SK-N-SH (cell line): Measurements from ENCODE around the gene FAM200C.

Experiments
- CTCF ChIP-seq: fragments of 200-600 bp; sonication (generic); IDR thresholded peaks from 2 replicates; pipeline ENCODE4 v1.6.1; 2017; ENCODE audit warnings: antibody characterized with exemption, mild to moderate bottlenecking, moderate library complexity
- ELF1 ChIP-seq: IDR thresholded peaks from 2 replicates; pipeline ENCODE4 v1.4.0; 2012
- EZH2phosphoT487 ChIP-seq: fragments of 200-600 bp; sonication (generic); IDR thresholded peaks from 2 replicates; pipeline ENCODE4 v1.6.1; 2017; ENCODE audit warnings: low read depth, mixed run types, mild to moderate bottlenecking, antibody characterized with exemption, moderate library complexity, borderline replicate concordance
- FOXM1 ChIP-seq: IDR thresholded peaks from 2 replicates; pipeline ENCODE4 v1.4.0; 2012; ENCODE audit warnings: low read depth, mild to moderate bottlenecking
- NFIC ChIP-seq: IDR thresholded peaks from 2 replicates; pipeline ENCODE4 v1.4.0; 2012; ENCODE audit warnings: borderline replicate concordance
- POLR2AphosphoS5 ChIP-seq: IDR thresholded peaks from 2 replicates; pipeline ENCODE4 v1.6.1; 2012; ENCODE audit warnings: low read depth, low read length
- RAD21 ChIP-seq: IDR thresholded peaks from 2 replicates; pipeline ENCODE4 v1.6.1; 2012; ENCODE audit warnings: mild to moderate bottlenecking, low read length
- RCOR1 ChIP-seq: fragments of 150-350 bp; IDR thresholded peaks from 2 replicates; pipeline ENCODE4 v1.6.1; 2017; ENCODE audit warnings: antibody characterized with exemption, low read length
- REST ChIP-seq: IDR thresholded peaks from 2 replicates; pipeline ENCODE4 v1.6.1; 2012; ENCODE audit warnings: mild to moderate bottlenecking, low read depth, low read length, moderate library complexity
- SIN3A ChIP-seq: IDR thresholded peaks from 2 replicates; pipeline ENCODE4 v1.6.1; 2012; ENCODE audit warnings: low read depth, mild to moderate bottlenecking, low read length, moderate library complexity, borderline replicate concordance
- TCF12 ChIP-seq: IDR thresholded peaks from 2 replicates; pipeline ENCODE4 v1.4.0; 2012
- TEAD4 ChIP-seq: IDR thresholded peaks from 2 replicates; pipeline ENCODE4 v1.4.0; 2012; ENCODE audit warnings: mild to moderate bottlenecking, borderline replicate concordance; ENCODE audit not compliant: insufficient read depth
- USF2 ChIP-seq: fragments of 150-350 bp; IDR thresholded peaks from 2 replicates; pipeline ENCODE4 v1.6.1; 2017; ENCODE audit warnings: antibody characterized with exemption, low read length, low read depth, borderline replicate concordance
- YY1 ChIP-seq: IDR thresholded peaks from 2 replicates; pipeline ENCODE4 v1.4.0; 2012; ENCODE audit warnings: low read depth, mild to moderate bottlenecking

- TF ChIP-seq CTCF (no peak), SIN3A (no peak), USF2 (no peak), POLR2AphosphoS5 (no peak), RAD21 (no peak), ELF1 (no peak), TEAD4 (no peak), RCOR1 (no peak), NFIC (no peak), TCF12 (no peak), REST (no peak), EZH2phosphoT487 (no peak), YY1 (no peak), FOXM1 (no peak)
Observed at GRCh38 chr5:160353379-160353778, 46.5 kb downstream of the FAM200C start.
